Measurements from ENCODE around the gene FKBP3. TPM values are rescaled to one million over a fixed set of nuclear protein-coding genes. Genes with fewer than 3 reads are reported as not detected.

FKBP3 gene
- total and polyA plus RNA-seq, 2 of the 13 experiments (the other 11 are each of a cell fraction or from before 2014, with no cell fraction given) = 57.0 to 87.6 TPM

- TF ChIP-seq, protein P1, sequence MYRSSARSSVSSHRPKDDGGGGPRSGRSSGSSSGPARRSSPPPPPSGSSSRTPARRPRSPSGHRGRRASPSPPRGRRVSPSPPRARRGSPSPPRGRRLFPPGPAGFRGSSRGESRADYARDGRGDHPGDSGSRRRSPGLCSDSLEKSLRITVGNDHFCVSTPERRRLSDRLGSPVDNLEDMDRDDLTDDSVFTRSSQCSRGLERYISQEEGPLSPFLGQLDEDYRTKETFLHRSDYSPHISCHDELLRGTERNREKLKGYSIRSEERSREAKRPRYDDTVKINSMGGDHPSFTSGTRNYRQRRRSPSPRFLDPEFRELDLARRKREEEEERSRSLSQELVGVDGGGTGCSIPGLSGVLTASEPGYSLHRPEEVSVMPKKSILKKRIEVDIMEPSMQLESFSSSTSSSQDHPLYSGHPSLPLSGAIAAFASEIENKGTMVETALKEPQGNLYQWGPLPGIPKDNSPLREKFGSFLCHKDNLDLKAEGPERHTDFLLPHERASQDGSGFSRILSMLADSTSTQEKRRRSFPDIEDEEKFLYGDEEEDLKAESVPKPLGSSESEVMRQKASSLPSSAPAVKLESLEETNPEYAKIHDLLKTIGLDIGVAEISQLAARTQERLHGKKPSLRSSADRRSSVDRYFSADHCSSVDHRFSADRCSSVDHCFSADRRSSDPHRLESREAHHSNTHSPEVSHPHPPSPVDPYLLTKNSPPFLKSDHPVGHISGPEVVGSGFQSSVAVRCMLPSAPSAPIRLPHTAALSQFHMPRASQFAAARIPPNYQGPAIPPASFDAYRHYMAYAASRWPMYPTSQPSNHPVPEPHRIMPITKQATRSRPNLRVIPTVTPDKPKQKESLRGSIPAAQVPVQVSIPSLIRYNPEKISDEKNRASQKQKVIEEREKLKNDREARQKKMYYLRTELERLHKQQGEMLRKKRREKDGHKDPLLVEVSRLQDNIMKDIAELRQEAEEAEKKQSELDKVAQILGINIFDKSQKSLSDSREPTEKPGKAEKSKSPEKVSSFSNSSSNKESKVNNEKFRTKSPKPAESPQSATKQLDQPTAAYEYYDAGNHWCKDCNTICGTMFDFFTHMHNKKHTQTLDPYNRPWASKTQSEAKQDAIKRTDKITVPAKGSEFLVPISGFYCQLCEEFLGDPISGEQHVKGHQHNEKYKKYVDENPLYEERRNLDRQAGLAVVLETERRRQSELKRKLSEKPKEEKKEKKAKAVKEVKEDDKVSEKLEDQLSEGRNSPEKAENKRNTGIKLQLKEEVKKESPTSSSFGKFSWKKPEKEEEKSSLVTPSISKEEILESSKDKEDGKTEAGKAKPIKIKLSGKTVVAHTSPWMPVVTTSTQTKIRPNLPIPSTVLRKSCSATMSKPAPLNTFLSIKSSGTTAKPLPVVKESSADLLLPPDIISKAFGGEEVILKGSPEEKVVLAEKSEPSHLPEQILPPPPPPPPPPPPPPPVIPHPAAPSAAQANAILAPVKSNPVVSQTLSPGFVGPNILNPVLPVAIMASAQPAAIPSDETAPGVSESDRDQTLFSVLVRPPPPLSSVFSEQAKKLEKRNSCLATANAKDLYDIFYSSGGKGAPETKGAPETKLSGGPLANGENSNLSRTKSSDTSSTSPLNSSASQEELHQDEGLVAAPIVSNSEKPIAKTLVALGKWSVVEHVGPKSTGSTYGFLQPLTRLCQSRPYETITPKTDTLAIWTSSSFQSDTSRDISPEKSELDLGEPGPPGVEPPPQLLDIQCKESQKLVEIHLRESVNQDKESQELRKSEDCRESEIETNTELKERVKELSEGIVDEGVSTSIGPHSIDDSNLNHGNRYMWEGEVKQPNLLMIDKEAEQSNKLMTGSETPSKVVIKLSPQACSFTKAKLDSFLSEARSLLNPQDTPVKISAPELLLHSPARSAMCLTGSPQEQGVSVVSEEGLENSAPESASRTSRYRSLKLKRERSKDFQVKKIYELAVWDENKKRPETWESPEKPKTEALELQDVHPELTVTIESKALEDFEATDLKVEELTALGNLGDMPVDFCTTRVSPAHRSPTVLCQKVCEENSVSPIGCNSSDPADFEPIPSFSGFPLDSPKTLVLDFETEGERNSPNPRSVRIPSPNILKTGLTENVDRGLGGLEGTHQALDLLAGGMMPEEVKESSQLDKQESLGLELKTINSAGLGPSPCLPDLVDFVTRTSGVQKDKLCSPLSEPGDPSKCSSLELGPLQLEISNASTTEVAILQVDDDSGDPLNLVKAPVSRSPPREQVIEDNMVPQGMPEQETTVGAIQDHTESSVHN (CRISPR knock-in tag; IDR thresholded peaks at IDR 0.05) = no peak
- TF ChIP-seq U2AF2 (IDR thresholded peaks at IDR 0.05; ENCODE audit: low read depth, low read length) (no peak), YEATS2 (CRISPR knock-in tag; IDR thresholded peaks at IDR 0.05; ENCODE audit: borderline replicate concordance) (peak; percentile 66; the same call in 1 of the 2 replicates), ARNT2 (CRISPR knock-in tag; IDR thresholded peaks at IDR 0.05; ENCODE audit: low read depth) (no peak), ZMYM2 (CRISPR knock-in tag; IDR thresholded peaks at IDR 0.05) (no peak), BORCS8-MEF2B (CRISPR knock-in tag; IDR thresholded peaks at IDR 0.05) (peak; percentile 76; the same call in 1 of the 2 replicates), ZNF224 (CRISPR knock-in tag; IDR thresholded peaks at IDR 0.05) (no peak), ZNF225 (CRISPR knock-in tag; IDR thresholded peaks at IDR 0.05) (0 out of 2 replicates have a peak, but pooled peaks have one; percentile 27), ZNF543 (CRISPR knock-in tag; IDR thresholded peaks at IDR 0.05) (0 out of 2 replicates have a peak, but pooled peaks have one; percentile 40), GZF1 (CRISPR knock-in tag; IDR thresholded peaks at IDR 0.05) (peak; percentile 62; the same call in 1 of the 2 replicates)
- TF ChIP-seq, protein P2, sequence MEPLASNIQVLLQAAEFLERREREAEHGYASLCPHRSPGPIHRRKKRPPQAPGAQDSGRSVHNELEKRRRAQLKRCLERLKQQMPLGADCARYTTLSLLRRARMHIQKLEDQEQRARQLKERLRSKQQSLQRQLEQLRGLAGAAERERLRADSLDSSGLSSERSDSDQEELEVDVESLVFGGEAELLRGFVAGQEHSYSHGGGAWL (CRISPR knock-in tag; IDR thresholded peaks at IDR 0.05) = peak; percentile 12; the same call in 1 of the 2 replicates
- TF ChIP-seq, protein P3, sequence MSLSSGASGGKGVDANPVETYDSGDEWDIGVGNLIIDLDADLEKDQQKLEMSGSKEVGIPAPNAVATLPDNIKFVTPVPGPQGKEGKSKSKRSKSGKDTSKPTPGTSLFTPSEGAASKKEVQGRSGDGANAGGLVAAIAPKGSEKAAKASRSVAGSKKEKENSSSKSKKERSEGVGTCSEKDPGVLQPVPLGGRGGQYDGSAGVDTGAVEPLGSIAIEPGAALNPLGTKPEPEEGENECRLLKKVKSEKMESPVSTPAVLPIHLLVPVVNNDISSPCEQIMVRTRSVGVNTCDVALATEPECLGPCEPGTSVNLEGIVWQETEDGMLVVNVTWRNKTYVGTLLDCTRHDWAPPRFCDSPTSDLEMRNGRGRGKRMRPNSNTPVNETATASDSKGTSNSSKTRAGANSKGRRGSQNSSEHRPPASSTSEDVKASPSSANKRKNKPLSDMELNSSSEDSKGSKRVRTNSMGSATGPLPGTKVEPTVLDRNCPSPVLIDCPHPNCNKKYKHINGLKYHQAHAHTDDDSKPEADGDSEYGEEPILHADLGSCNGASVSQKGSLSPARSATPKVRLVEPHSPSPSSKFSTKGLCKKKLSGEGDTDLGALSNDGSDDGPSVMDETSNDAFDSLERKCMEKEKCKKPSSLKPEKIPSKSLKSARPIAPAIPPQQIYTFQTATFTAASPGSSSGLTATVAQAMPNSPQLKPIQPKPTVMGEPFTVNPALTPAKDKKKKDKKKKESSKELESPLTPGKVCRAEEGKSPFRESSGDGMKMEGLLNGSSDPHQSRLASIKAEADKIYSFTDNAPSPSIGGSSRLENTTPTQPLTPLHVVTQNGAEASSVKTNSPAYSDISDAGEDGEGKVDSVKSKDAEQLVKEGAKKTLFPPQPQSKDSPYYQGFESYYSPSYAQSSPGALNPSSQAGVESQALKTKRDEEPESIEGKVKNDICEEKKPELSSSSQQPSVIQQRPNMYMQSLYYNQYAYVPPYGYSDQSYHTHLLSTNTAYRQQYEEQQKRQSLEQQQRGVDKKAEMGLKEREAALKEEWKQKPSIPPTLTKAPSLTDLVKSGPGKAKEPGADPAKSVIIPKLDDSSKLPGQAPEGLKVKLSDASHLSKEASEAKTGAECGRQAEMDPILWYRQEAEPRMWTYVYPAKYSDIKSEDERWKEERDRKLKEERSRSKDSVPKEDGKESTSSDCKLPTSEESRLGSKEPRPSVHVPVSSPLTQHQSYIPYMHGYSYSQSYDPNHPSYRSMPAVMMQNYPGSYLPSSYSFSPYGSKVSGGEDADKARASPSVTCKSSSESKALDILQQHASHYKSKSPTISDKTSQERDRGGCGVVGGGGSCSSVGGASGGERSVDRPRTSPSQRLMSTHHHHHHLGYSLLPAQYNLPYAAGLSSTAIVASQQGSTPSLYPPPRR (CRISPR knock-in tag; IDR thresholded peaks at IDR 0.05; ENCODE audit: borderline replicate concordance) = peak; percentile 43; the same call in 1 of the 2 replicates
Measured at GRCh38 chr14:45083976-45084722, 50.1 kb downstream of the FKBP3 start, which contains the start of gene PRPF39 (continued).
